BLaER1 (cell line): Measurements from ENCODE around the gene ARFGEF3.

Experiments used
- H3K27ac ChIP-seq: shearing (Covaris generic); formaldehyde crosslinking; 2 replicates; pipeline ENCODE4 v1.8.1; 2022
- H3K27me3 ChIP-seq: shearing (Covaris generic); formaldehyde crosslinking; 2 replicates; pipeline ENCODE4 v1.8.1; 2022
- H3K36me3 ChIP-seq: shearing (Covaris generic); formaldehyde crosslinking; 2 replicates; pipeline ENCODE4 v1.8.1; 2022
- H3K4me1 ChIP-seq: shearing (Covaris generic); formaldehyde crosslinking; 2 replicates; pipeline ENCODE4 v1.8.1; 2022
- H3K4me2 ChIP-seq: shearing (Covaris generic); formaldehyde crosslinking; 2 replicates; pipeline ENCODE4 v1.8.1; 2022
- H3K4me3 ChIP-seq: shearing (Covaris generic); formaldehyde crosslinking; 2 replicates; pipeline ENCODE4 v1.8.1; 2022
- H3K9ac ChIP-seq: shearing (Covaris generic); formaldehyde crosslinking; 2 replicates; pipeline ENCODE4 v1.8.1; 2022
- H3K9me3 ChIP-seq: shearing (Covaris generic); formaldehyde crosslinking; 2 replicates; pipeline ENCODE4 v1.8.1; 2022
- H4K20me1 ChIP-seq: shearing (Covaris generic); formaldehyde crosslinking; 2 replicates; pipeline ENCODE4 v1.8.1; 2022
- Cebpa-rat ChIP-seq: shearing (Covaris generic); IDR thresholded peaks from 2 replicates; pipeline ENCODE4 v1.8.1; 2022

The ARFGEF3 gene

DNA sequence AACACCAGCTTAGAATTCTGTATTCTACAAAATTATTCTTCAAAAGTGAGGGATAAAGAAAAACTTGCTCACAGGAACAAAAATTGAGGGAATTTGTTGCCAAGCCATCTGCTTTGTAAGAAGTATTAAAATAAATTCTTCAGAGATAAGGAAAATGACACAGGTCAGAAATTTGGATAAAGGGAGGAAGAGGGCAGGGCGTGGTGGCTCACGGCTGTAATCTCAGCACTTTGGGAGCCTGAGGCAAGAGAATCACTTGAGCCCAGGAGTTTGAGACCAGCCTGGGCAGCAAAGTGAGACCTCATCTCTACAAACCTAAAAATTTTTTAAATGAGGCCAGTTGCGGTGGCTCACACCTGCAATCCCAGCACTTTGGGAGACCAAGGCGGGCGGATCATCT, 227.8 kb downstream of the ARFGEF3 start:
- H3K9ac ChIP-seq = no peak overlapping the region
- H3K4me1 ChIP-seq = peaks cover 9% of the 10 kb centered on the region
- no peaks in the 10 kb centered on the region for H4K20me1 ChIP-seq
- no peaks in the 10 kb centered on the region for H3K27me3 ChIP-seq
- no peak overlapping the region for H3K4me2 ChIP-seq
- no peaks in the 10 kb centered on the region for H3K9me3 ChIP-seq
- H3K27ac ChIP-seq = no peak overlapping the region
- H3K4me3 ChIP-seq = no peak overlapping the region
- H3K36me3 ChIP-seq = no peaks in the 10 kb centered on the region
- TF ChIP-seq Cebpa-rat = no peak
